NT2/D1 (cell line): Measurements from ENCODE around the gene KLHDC8A.

Source experiments
- YY1 ChIP-seq: IDR thresholded peaks from 2 replicates; pipeline ENCODE4 v1.6.1; 2011; ENCODE audit not compliant: insufficient read length, insufficient read depth
- ZNF274 ChIP-seq: IDR thresholded peaks from 2 replicates; pipeline ENCODE4 v1.6.1; 2011; ENCODE audit warnings: mild to moderate bottlenecking, low read depth, low read length

- TF ChIP-seq ZNF274 (no peak), YY1 (no peak)
Measured at GRCh38 chr1:205371871-205372660, 15.3 kb upstream of the KLHDC8A start.
